HCT116 (cell line): ENCODE measurements around the gene NXN.

Experiments used
- CTCF ChIP-seq, 3 experiments: fragments of 200-600 bp in 1 of 3; sonication (generic) in 1 of 3; IDR thresholded peaks in 2 of 3; conservative IDR thresholded peaks in 1 of 3; 2 replicates each; pipeline ENCODE4 v1.5.1; 2012 to 2017; ENCODE audit warnings: low read depth in 2 of 3, low read length in 2 of 3, antibody characterized with exemption in 1 of 3, borderline replicate concordance in 1 of 3, control low read depth in 1 of 3, mild to moderate bottlenecking in 1 of 3, mixed read lengths in 1 of 3, mixed run types in 1 of 3, moderate library complexity in 1 of 3; ENCODE audit not compliant: insufficient read depth in 1 of 3
- MAX ChIP-seq: IDR thresholded peaks from 2 replicates; pipeline ENCODE4 v1.6.1; 2012
- REST ChIP-seq: IDR thresholded peaks from 2 replicates; pipeline ENCODE4 v1.6.1; 2012; ENCODE audit warnings: low read depth
- SRF ChIP-seq: IDR thresholded peaks from 2 replicates; pipeline ENCODE4 v1.6.1; 2012; ENCODE audit warnings: low read depth

GRCh38 chr17:988561-988960 lies 9.0 kb upstream of the NXN start:
- no peak for TF ChIP-seq MAX
- no peak for TF ChIP-seq CTCF (IDR thresholded peaks at IDR 0.05 in 2 of 3, conservative IDR thresholded peaks at IDR 0.05 in 1 of 3; ENCODE audit: borderline replicate concordance in 1 of 3, insufficient read depth in 1 of 3, low read depth in 2 of 3, low read length in 2 of 3)
- no peak for TF ChIP-seq REST
- no peak for TF ChIP-seq SRF
